SK-N-SH treated with all-trans-retinoic acid at 6 μM for 48 hours (cell line): Measurements from ENCODE around the gene GTF2A2.

Source experiments
- ATAC-seq: fragments of 200-7000 bp; cut with Tn5 transposase; 3 replicates; pipeline ENCODE4 v1.9.1; 2020; ENCODE audit warnings: mild to moderate bottlenecking, moderate library complexity
- ARNTL ChIP-seq: fragments of 450-650 bp; formaldehyde crosslinking; IDR thresholded peaks from 2 replicates; pipeline ENCODE4 v1.5.0; 2020; ENCODE audit warnings: low read depth, mild to moderate bottlenecking, moderate library complexity, borderline replicate concordance
- BACH2 ChIP-seq: fragments of 250-450 bp; sonication (Bioruptor Pico); IDR thresholded peaks from 2 replicates; pipeline ENCODE4 v1.9.0; 2021; ENCODE audit warnings: mild to moderate bottlenecking, borderline replicate concordance
- CSDC2 ChIP-seq: fragments of 250-450 bp; sonication (Bioruptor Pico); IDR thresholded peaks from 2 replicates; pipeline ENCODE4 v1.5.0; 2020; ENCODE audit warnings: mild to moderate bottlenecking, moderate library complexity
- CSRNP3 ChIP-seq: fragments of 250-450 bp; sonication (Bioruptor Pico); IDR thresholded peaks from 2 replicates; pipeline ENCODE4 v1.5.1; 2021; ENCODE audit warnings: mild to moderate bottlenecking, moderate library complexity
- ISL1 ChIP-seq: fragments of 250-450 bp; sonication (Bioruptor Pico); IDR thresholded peaks from 2 replicates; pipeline ENCODE4 v2.1.2; 2022; ENCODE audit warnings: mild to moderate bottlenecking, moderate library complexity
- OSR1 ChIP-seq: fragments of 250-450 bp; sonication (Bioruptor Pico); IDR thresholded peaks from 2 replicates; pipeline ENCODE4 v1.8.0; 2022; ENCODE audit warnings: moderate library complexity, mild to moderate bottlenecking, inconsistent platforms
- PATZ1 ChIP-seq: fragments of 250-450 bp; sonication (Bioruptor Pico); IDR thresholded peaks from 2 replicates; pipeline ENCODE4 v1.8.0; 2020; ENCODE audit warnings: mild to moderate bottlenecking, moderate library complexity, borderline replicate concordance
- POU6F1 ChIP-seq: fragments of 250-450 bp; sonication (Bioruptor Pico); IDR thresholded peaks from 2 replicates; pipeline ENCODE4 v1.8.0; 2021; ENCODE audit warnings: low read depth, mild to moderate bottlenecking, moderate library complexity, borderline replicate concordance
- PPARA ChIP-seq: fragments of 250-450 bp; sonication (Bioruptor Pico); IDR thresholded peaks from 2 replicates; pipeline ENCODE4 v1.5.0; 2020; ENCODE audit warnings: mild to moderate bottlenecking, borderline replicate concordance
- RARB ChIP-seq: fragments of 250-450 bp; sonication (Bioruptor Pico); IDR thresholded peaks from 2 replicates; pipeline ENCODE4 v1.8.0; 2021; ENCODE audit warnings: mild to moderate bottlenecking, moderate library complexity
- SNAI2 ChIP-seq: fragments of 250-450 bp; sonication (Bioruptor Pico); IDR thresholded peaks from 2 replicates; pipeline ENCODE4 v1.5.0; 2020; ENCODE audit warnings: mild to moderate bottlenecking, moderate library complexity
- TCF4 ChIP-seq: fragments of 250-450 bp; sonication (Bioruptor Pico); IDR thresholded peaks from 2 replicates; pipeline ENCODE4 v1.8.0; 2021; ENCODE audit warnings: mild to moderate bottlenecking, moderate library complexity, borderline replicate concordance
- TOX ChIP-seq: fragments of 250-450 bp; sonication (Bioruptor Pico); IDR thresholded peaks from 2 replicates; pipeline ENCODE4 v1.8.0; 2021; ENCODE audit warnings: mild to moderate bottlenecking, moderate library complexity, borderline replicate concordance
- TSHZ2 ChIP-seq: fragments of 250-450 bp; sonication (Bioruptor Pico); IDR thresholded peaks from 2 replicates; pipeline ENCODE4 v1.5.0; 2020; ENCODE audit warnings: mild to moderate bottlenecking, moderate library complexity
- ZC3H10 ChIP-seq: fragments of 250-450 bp; sonication (Bioruptor Pico); IDR thresholded peaks from 2 replicates; pipeline ENCODE4 v1.5.1; 2021; ENCODE audit warnings: mild to moderate bottlenecking, moderate library complexity
- ZFP3 ChIP-seq: fragments of 250-450 bp; sonication (Bioruptor Pico); IDR thresholded peaks from 2 replicates; pipeline ENCODE4 v1.5.0; 2020; ENCODE audit warnings: mild to moderate bottlenecking, moderate library complexity
- ZFP30 ChIP-seq: fragments of 450-650 bp; formaldehyde crosslinking; IDR thresholded peaks from 2 replicates; pipeline ENCODE4 v1.5.0; 2022; ENCODE audit warnings: mild to moderate bottlenecking, moderate library complexity
- ZNF565 ChIP-seq: fragments of 450-650 bp; formaldehyde crosslinking; conservative IDR thresholded peaks from 2 replicates; pipeline ENCODE4 v1.5.0; 2020; ENCODE audit warnings: low read depth, mild to moderate bottlenecking, moderate library complexity
- ZNF70 ChIP-seq: fragments of 450-650 bp; formaldehyde crosslinking; IDR thresholded peaks from 2 replicates; pipeline ENCODE4 v1.5.0; 2020; ENCODE audit warnings: mild to moderate bottlenecking, moderate library complexity
- ZNF8 ChIP-seq: fragments of 450-650 bp; formaldehyde crosslinking; IDR thresholded peaks from 2 replicates; pipeline ENCODE4 v1.5.0; 2020; ENCODE audit warnings: mild to moderate bottlenecking, moderate library complexity

Gene GTF2A2

GRCh38 chr15:59609730-59610712, 47.3 kb downstream of the GTF2A2 start:
- no peak for TF ChIP-seq TOX (CRISPR knock-in tag)
- TF ChIP-seq ZFP3 (CRISPR knock-in tag) = no peak
- TF ChIP-seq TCF4 (CRISPR knock-in tag) = no peak
- ATAC-seq = no peak

- ATAC-seq = no peak
- TF ChIP-seq OSR1 (CRISPR knock-in tag) (no peak), ZNF8 (CRISPR knock-in tag) (no peak)
These were observed 51.3 kb downstream of the GTF2A2 start for GRCh38 chr15:59605994-59606393.

GRCh38 chr15:59598461-59598860, 58.9 kb downstream of the GTF2A2 start:
- TF ChIP-seq ZC3H10 (CRISPR knock-in tag) = no peak
- TF ChIP-seq CSRNP3 (CRISPR knock-in tag) = no peak
- no peak for TF ChIP-seq TCF4 (CRISPR knock-in tag)
- ATAC-seq = no peak

- ATAC-seq = no peak
- TF ChIP-seq TCF4 (CRISPR knock-in tag) = no peak
- no peak for TF ChIP-seq SNAI2 (CRISPR knock-in tag)
- no peak for TF ChIP-seq ZNF565
- TF ChIP-seq ISL1 (CRISPR knock-in tag) = no peak
- no peak for TF ChIP-seq ZNF8 (CRISPR knock-in tag)
- no peak for TF ChIP-seq ZNF70 (CRISPR knock-in tag)
- TF ChIP-seq TOX (CRISPR knock-in tag) = no peak
- TF ChIP-seq RARB = no peak
- no peak for TF ChIP-seq PATZ1 (CRISPR knock-in tag)
- TF ChIP-seq ZFP30 (CRISPR knock-in tag) = no peak
- TF ChIP-seq CSRNP3 (CRISPR knock-in tag) = no peak
- no peak for TF ChIP-seq BACH2 (CRISPR knock-in tag)
- TF ChIP-seq TSHZ2 = no peak
- TF ChIP-seq CSDC2 = no peak
- no peak for TF ChIP-seq ARNTL (CRISPR knock-in tag)
- TF ChIP-seq ZC3H10 (CRISPR knock-in tag) = no peak
- no peak for TF ChIP-seq POU6F1 (CRISPR knock-in tag)
- TF ChIP-seq PPARA (CRISPR knock-in tag) = no peak
These were observed 60.7 kb downstream of the GTF2A2 start for GRCh38 chr15:59596640-59597039.
